ENCODE results near the gene DICER1. TPM values are rescaled to one million over a fixed set of nuclear protein-coding genes. Genes with fewer than 3 reads are reported as not detected.

DICER1 gene
- total RNA-seq, 2 donors from 2014 or later, result 47.7 to 85.0 TPM

GRCh38 chr14:95146079-95146771 is 11.1 kb downstream of the DICER1 start:
- H3K4me1 ChIP-seq, result peaks cover 56% of the 10 kb centered on the region

DNA sequence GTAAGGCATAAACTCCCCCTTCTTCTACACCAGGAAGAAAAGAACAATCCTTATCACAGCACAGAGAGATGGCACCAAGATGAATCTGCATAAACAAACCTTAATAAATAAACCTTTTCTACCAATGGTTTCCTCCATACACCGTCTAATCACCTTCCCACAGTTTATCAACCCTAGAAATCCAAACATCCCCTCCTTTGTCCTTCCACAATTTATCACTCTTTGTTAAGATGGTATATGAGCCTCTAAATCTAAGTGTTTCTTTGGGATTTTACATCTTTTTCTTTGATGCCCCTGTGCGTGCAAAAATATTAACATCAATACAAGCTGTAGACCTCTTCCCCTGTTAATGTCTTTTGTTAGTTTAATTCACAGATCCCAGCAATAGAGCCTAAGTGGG is 12.5 kb downstream of the DICER1 start:
- no peak overlapping the region for H3K27ac ChIP-seq

More at GRCh38 chr14:95146079-95146771, 11.1 kb downstream of the DICER1 start:
- WGBS, 2 donors, result 35 to 37% methylated on average over 10 of the region's 10 CpGs
- no peak overlapping the region for H3K4me3 ChIP-seq
- ATAC-seq (peak; percentile 76), DNase-seq (peak; percentile 46 to 65 (median 58))
- TF ChIP-seq POLR2A (IDR thresholded peaks at IDR 0.05), result no peak
- TF ChIP-seq, protein P1, sequence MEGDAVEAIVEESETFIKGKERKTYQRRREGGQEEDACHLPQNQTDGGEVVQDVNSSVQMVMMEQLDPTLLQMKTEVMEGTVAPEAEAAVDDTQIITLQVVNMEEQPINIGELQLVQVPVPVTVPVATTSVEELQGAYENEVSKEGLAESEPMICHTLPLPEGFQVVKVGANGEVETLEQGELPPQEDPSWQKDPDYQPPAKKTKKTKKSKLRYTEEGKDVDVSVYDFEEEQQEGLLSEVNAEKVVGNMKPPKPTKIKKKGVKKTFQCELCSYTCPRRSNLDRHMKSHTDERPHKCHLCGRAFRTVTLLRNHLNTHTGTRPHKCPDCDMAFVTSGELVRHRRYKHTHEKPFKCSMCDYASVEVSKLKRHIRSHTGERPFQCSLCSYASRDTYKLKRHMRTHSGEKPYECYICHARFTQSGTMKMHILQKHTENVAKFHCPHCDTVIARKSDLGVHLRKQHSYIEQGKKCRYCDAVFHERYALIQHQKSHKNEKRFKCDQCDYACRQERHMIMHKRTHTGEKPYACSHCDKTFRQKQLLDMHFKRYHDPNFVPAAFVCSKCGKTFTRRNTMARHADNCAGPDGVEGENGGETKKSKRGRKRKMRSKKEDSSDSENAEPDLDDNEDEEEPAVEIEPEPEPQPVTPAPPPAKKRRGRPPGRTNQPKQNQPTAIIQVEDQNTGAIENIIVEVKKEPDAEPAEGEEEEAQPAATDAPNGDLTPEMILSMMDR (IDR thresholded peaks at IDR 0.05), result no peak
- intact Hi-C loops (cut with DNase I), result no loop called here
- no peaks in the 10 kb centered on the region for H3K9me3 ChIP-seq
- H3K27me3 ChIP-seq, result no peaks in the 10 kb centered on the region
- no peaks in the 10 kb centered on the region for H3K36me3 ChIP-seq (replicated peaks in 1 of 2; ENCODE audit: insufficient read depth in 1 of 2, low read depth in 2 of 2)
- peak overlapping the region in 3 of 4 donors; percentile 54 to 65 (median 61) for H3K27ac ChIP-seq

GRCh38 chr14:95143808-95144620 is 13.3 kb downstream of the DICER1 start:
- intact Hi-C loops (cut with DNase I), result no loop called here

More for the DNA sequence above, 12.5 kb downstream of the DICER1 start:
- no peak for TF ChIP-seq POLR2A (IDR thresholded peaks at IDR 0.05)
- TF ChIP-seq, protein P1 (IDR thresholded peaks at IDR 0.05), result no peak
- Histone ChIP-seq H3K9me3 (no peaks in the 10 kb centered on the region), H3K27me3 (no peaks in the 10 kb centered on the region), H3K36me3 (replicated peaks in 1 of 2; ENCODE audit: insufficient read depth in 1 of 2, low read depth in 2 of 2) (no peaks in the 10 kb centered on the region), H3K4me1 (peaks cover 57% of the 10 kb centered on the region), H3K4me3 (no peak overlapping the region)
- ATAC-seq (no peak), DNase-seq (no peak)
- intact Hi-C loops (cut with DNase I), result no loop called here
- WGBS, 2 donors, result 93 to 96% methylated on average over 2 of the region's 2 CpGs

GRCh38 chr14:95142208-95142607 is 15.1 kb downstream of the DICER1 start:
- intact Hi-C loops (cut with DNase I), result no loop called here
- WGBS, 2 donors, result 95 to 97% methylated on average over 2 of the region's 2 CpGs
- H3K27ac ChIP-seq, result no peak overlapping the region
- H3K36me3 ChIP-seq (replicated peaks in 1 of 2; ENCODE audit: insufficient read depth in 1 of 2, low read depth in 2 of 2), result no peaks in the 10 kb centered on the region
- no peaks in the 10 kb centered on the region for H3K9me3 ChIP-seq
- DNase-seq, result no peak
- no peaks in the 10 kb centered on the region for H3K27me3 ChIP-seq
- TF ChIP-seq POLR2A (IDR thresholded peaks at IDR 0.05), result no peak
- TF ChIP-seq, protein P1 (IDR thresholded peaks at IDR 0.05), result no peak
- H3K4me1 ChIP-seq, result peaks cover 61% of the 10 kb centered on the region
- H3K4me3 ChIP-seq, result no peak overlapping the region
- ATAC-seq, result no peak

More at GRCh38 chr14:95143808-95144620, 13.3 kb downstream of the DICER1 start:
- Histone ChIP-seq H3K4me3 (no peak overlapping the region), H3K27me3 (no peaks in the 10 kb centered on the region), H3K4me1 (peaks cover 58% of the 10 kb centered on the region), H3K9me3 (no peaks in the 10 kb centered on the region), H3K36me3 (replicated peaks in 1 of 2; ENCODE audit: insufficient read depth in 1 of 2, low read depth in 2 of 2) (no peaks in the 10 kb centered on the region), H3K27ac (peak overlapping the region in 1 of 4 donors; percentile 74)
- 46 to 51% methylated on average over 4 of the region's 4 CpGs for WGBS, 2 donors
- ATAC-seq (no peak), DNase-seq (no peak)
- no peak for TF ChIP-seq POLR2A (IDR thresholded peaks at IDR 0.05)
- TF ChIP-seq, protein P1 (IDR thresholded peaks at IDR 0.05), result no peak
